ENCODE measurements around the gene MTHFD1. TPM values are rescaled to one million over a fixed set of nuclear protein-coding genes. Genes with fewer than 3 reads are reported as not detected.

Gene MTHFD1
- polyA plus RNA-seq, 1 of the 3 experiments (the other 2 are of a cell fraction), result 31.0 TPM

- peaks cover 0 to 10% of the 10 kb centered on the region in 2 experiments; a peak in 2 of 4 replicates for H3K4me1 ChIP-seq (ENCODE audit: control insufficient read depth in 1 of 2, insufficient read depth in 2 of 2, low read depth in 1 of 2, low read length in 1 of 2)
- no peaks in the 10 kb centered on the region for H3K9me3 ChIP-seq
- no peaks in the 10 kb centered on the region for H3K79me2 ChIP-seq (ENCODE audit: insufficient read depth)
- TF ChIP-seq TEAD4 (IDR thresholded peaks at IDR 0.05; ENCODE audit: borderline replicate concordance, insufficient read depth), result no peak
- TF ChIP-seq ZBTB33 (IDR thresholded peaks at IDR 0.05; ENCODE audit: borderline replicate concordance, low read depth), result no peak
- no peak for TF ChIP-seq JUND (IDR thresholded peaks at IDR 0.05)
- TF ChIP-seq CHD2 (IDR thresholded peaks at IDR 0.05; ENCODE audit: low read length, partially characterized antibody), result no peak
- TF ChIP-seq SMC3 (IDR thresholded peaks at IDR 0.05; ENCODE audit: low read depth, low read length), result no peak
- TF ChIP-seq NFIC (IDR thresholded peaks at IDR 0.05; ENCODE audit: borderline replicate concordance), result no peak
- no peak for TF ChIP-seq RXRA (IDR thresholded peaks at IDR 0.05; ENCODE audit: borderline replicate concordance, low read depth)
- no peak for TF ChIP-seq EZH2phosphoT487 (IDR thresholded peaks at IDR 0.05; ENCODE audit: borderline replicate concordance, low read depth)
- no peak for TF ChIP-seq TCF12 (IDR thresholded peaks at IDR 0.05)
- no peak for TF ChIP-seq FOSL2 (IDR thresholded peaks at IDR 0.05; ENCODE audit: borderline replicate concordance, low read depth)
- no peak for TF ChIP-seq RAD21 (IDR thresholded peaks at IDR 0.05; ENCODE audit: low read length)
- TF ChIP-seq, protein P1, sequence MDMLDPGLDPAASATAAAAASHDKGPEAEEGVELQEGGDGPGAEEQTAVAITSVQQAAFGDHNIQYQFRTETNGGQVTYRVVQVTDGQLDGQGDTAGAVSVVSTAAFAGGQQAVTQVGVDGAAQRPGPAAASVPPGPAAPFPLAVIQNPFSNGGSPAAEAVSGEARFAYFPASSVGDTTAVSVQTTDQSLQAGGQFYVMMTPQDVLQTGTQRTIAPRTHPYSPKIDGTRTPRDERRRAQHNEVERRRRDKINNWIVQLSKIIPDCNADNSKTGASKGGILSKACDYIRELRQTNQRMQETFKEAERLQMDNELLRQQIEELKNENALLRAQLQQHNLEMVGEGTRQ (IDR thresholded peaks at IDR 0.05; ENCODE audit: borderline replicate concordance, low read depth, low read length), result no peak
- no peak for TF ChIP-seq YY1 (IDR thresholded peaks at IDR 0.05; ENCODE audit: low read depth)
- TF ChIP-seq FOXJ3 (CRISPR knock-in tag; IDR thresholded peaks at IDR 0.05), result no peak
- no peak for TF ChIP-seq GATA2 (CRISPR knock-in tag; IDR thresholded peaks at IDR 0.05)
- no peak for TF ChIP-seq MXI1 (IDR thresholded peaks at IDR 0.05; ENCODE audit: low read depth, low read length)
- no peak for TF ChIP-seq GABPA (IDR thresholded peaks at IDR 0.05; ENCODE audit: low read depth)
- TF ChIP-seq EP300 (IDR thresholded peaks at IDR 0.05; ENCODE audit: borderline replicate concordance in 1 of 2, low read depth in 1 of 2, low read length in 1 of 2), result no peak
- no peak for TF ChIP-seq RFX5 (IDR thresholded peaks at IDR 0.05; ENCODE audit: low read length)
- no peak for TF ChIP-seq ELF1 (IDR thresholded peaks at IDR 0.05)
- H3F3A ChIP-seq (replicated peaks; ENCODE audit: insufficient read depth), result peaks cover 20% of the 10 kb centered on the region
- no peak overlapping the region for H3K4me2 ChIP-seq
- no peak for DNase-seq
- no peak overlapping the region for H3K9ac ChIP-seq
- H3K9me2 ChIP-seq, result no peaks in the 10 kb centered on the region
- ChIA-PET CTCF (interaction anchor here (1.0 to 9.4 kb wide), 4 partner anchors 11 to 218 kb away, joined by 3 to 84 read pairs (median 3); no protein-coding TSS in a partner anchor), POLR2A (no interaction called here)
- H3K27me3 ChIP-seq (ENCODE audit: insufficient read depth), result no peaks in the 10 kb centered on the region
- H3K4me3 ChIP-seq (ENCODE audit: low read depth in 2 of 2, low read length in 1 of 2), result no peak overlapping the region
- no peak overlapping the region for H3K27ac ChIP-seq (ENCODE audit: low read depth in 2 of 2, low read length in 1 of 2)
- WGBS (ENCODE audit: low lambda C conversion rate), result 91% methylated on average over 6 of the region's 7 CpGs
- H3K36me3 ChIP-seq (replicated peaks in 1 of 2; ENCODE audit: control insufficient read depth in 1 of 2, insufficient read depth in 2 of 2, low read length in 1 of 2), result peaks cover 18 to 19% of the 10 kb centered on the region in 2 experiments
- H4K20me1 ChIP-seq (ENCODE audit: insufficient read depth), result no peaks in the 10 kb centered on the region
- no peak overlapping the region for H2AFZ ChIP-seq (ENCODE audit: low read depth)
Observed at GRCh38 chr14:64419003-64419402, 30.9 kb downstream of the MTHFD1 start.

All from SK-N-SH (cell line).